MM.1S (cell line): ENCODE data around the gene RNF214.
"Not testable (repeated sequence)": the region's sequence is repeated elsewhere in the genome, so short reads cannot be mapped to it uniquely, and the experiment has no call there.

ENCODE experiments used
- DNase-seq: peaks from one replicate; pipeline ENCODE4 v3.0.0-alpha.2; 2015
- H2AFZ ChIP-seq: fragments of 300-600 bp; sonication (generic); 2 replicates; pipeline ENCODE4 v1.6.0; 2016; ENCODE audit warnings: antibody characterized with exemption, low read length
- H3F3A ChIP-seq: fragments of 300-600 bp; sonication (generic); 2 replicates; pipeline ENCODE4 v1.6.1; 2016; ENCODE audit warnings: mild to moderate bottlenecking, antibody characterized with exemption, low read length, moderate library complexity, mixed read lengths; ENCODE audit not compliant: insufficient read depth
- H3K27ac ChIP-seq: fragments of 300-600 bp; sonication (generic); 2 replicates; pipeline ENCODE4 v1.5.1; 2016; ENCODE audit warnings: mild to moderate bottlenecking, low read length
- H3K27me3 ChIP-seq: fragments of 300-600 bp; sonication (generic); replicated peaks from 2 replicates; pipeline ENCODE4 v1.6.0; 2016; ENCODE audit warnings: low read length; ENCODE audit not compliant: insufficient read depth
- H3K36me3 ChIP-seq: fragments of 300-600 bp; sonication (generic); replicated peaks from 2 replicates; pipeline ENCODE4 v1.6.1; 2016; ENCODE audit warnings: mild to moderate bottlenecking, low read length, mixed read lengths; ENCODE audit not compliant: insufficient read depth
- H3K4me1 ChIP-seq: fragments of 300-600 bp; sonication (generic); 2 replicates; pipeline ENCODE4 v1.6.1; 2016; ENCODE audit warnings: low read length, mixed read lengths
- H3K4me2 ChIP-seq: fragments of 300-600 bp; sonication (generic); 2 replicates; pipeline ENCODE4 v1.6.0; 2016; ENCODE audit warnings: low read depth, low read length
- H3K4me3 ChIP-seq: fragments of 300-600 bp; sonication (generic); 2 replicates; pipeline ENCODE4 v1.5.1; 2016; ENCODE audit warnings: low read length, mixed read lengths
- H3K79me2 ChIP-seq: fragments of 300-600 bp; sonication (generic); 2 replicates; pipeline ENCODE4 v1.6.1; 2016; ENCODE audit warnings: mixed run types, low read length, mixed read lengths
- H3K9ac ChIP-seq: fragments of 300-600 bp; sonication (generic); 2 replicates; pipeline ENCODE4 v1.6.1; 2016; ENCODE audit warnings: low read length, mixed read lengths
- H3K9me2 ChIP-seq: fragments of 300-600 bp; sonication (generic); replicated peaks from 2 replicates; pipeline ENCODE4 v1.6.1; 2016; ENCODE audit warnings: mild to moderate bottlenecking, low read length, mixed read lengths; ENCODE audit not compliant: insufficient read depth
- H3K9me3 ChIP-seq: fragments of 300-600 bp; sonication (generic); replicated peaks from 2 replicates; pipeline ENCODE4 v1.6.1; 2016; ENCODE audit warnings: mild to moderate bottlenecking, low read length, mixed read lengths; ENCODE audit not compliant: insufficient read depth
- H4K20me1 ChIP-seq: fragments of 300-600 bp; sonication (generic); 2 replicates; pipeline ENCODE4 v1.6.1; 2016; ENCODE audit warnings: mild to moderate bottlenecking, low read length, moderate library complexity, mixed read lengths; ENCODE audit not compliant: insufficient read depth
- EZH2 ChIP-seq: fragments of 300-600 bp; sonication (generic); optimal IDR thresholded peaks from 2 replicates; pipeline ENCODE3; 2017; ENCODE audit warnings: low read depth, mild to moderate bottlenecking, antibody characterized with exemption, low read length, mixed read lengths
- EZH2phosphoT487 ChIP-seq: fragments of 300-600 bp; sonication (generic); IDR thresholded peaks from 2 replicates; pipeline ENCODE4 v1.6.1; 2018; ENCODE audit warnings: antibody characterized with exemption, low read length
- TF ChIP-seq, protein P1 (sequence below): fragments of 300-600 bp; sonication (generic); IDR thresholded peaks from 2 replicates; pipeline ENCODE4 v1.5.1; 2016; ENCODE audit warnings: antibody characterized with exemption, low read length, mixed read lengths

RNF214 gene

DNA sequence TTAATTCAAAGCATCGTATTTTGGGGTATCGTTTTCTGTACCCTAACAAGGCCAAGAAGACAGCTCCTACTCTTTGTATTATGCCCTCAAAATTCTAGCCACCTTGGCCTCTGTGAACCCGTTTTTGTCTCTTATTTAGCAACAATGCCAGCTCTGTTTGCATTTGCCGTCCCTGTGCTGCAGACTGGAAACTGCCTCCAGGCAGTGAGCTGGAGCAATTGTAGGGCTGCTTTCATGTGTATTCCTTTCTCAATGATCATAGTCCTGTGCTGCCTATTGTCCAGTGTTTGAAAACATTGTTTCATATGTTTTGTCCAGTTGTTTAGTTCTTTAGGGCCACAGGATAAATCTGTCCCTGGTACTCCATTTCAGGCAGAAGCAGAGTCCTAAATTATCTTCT is 38.7 kb downstream of the RNF214 start:
- Histone ChIP-seq H3K27ac (no peak overlapping the region), H3K9me2 (no peaks in the 10 kb centered on the region), H2AFZ (no peak overlapping the region), H3F3A (no peaks in the 10 kb centered on the region), H3K36me3 (no peaks in the 10 kb centered on the region), H3K9ac (no peak overlapping the region), H3K4me2 (no peak overlapping the region), H4K20me1 (no peaks in the 10 kb centered on the region), H3K4me3 (no peak overlapping the region), H3K79me2 (no peaks in the 10 kb centered on the region), H3K27me3 (no peaks in the 10 kb centered on the region), H3K4me1 (no peaks in the 10 kb centered on the region), H3K9me3 (no peaks in the 10 kb centered on the region)
- TF ChIP-seq, protein P1, sequence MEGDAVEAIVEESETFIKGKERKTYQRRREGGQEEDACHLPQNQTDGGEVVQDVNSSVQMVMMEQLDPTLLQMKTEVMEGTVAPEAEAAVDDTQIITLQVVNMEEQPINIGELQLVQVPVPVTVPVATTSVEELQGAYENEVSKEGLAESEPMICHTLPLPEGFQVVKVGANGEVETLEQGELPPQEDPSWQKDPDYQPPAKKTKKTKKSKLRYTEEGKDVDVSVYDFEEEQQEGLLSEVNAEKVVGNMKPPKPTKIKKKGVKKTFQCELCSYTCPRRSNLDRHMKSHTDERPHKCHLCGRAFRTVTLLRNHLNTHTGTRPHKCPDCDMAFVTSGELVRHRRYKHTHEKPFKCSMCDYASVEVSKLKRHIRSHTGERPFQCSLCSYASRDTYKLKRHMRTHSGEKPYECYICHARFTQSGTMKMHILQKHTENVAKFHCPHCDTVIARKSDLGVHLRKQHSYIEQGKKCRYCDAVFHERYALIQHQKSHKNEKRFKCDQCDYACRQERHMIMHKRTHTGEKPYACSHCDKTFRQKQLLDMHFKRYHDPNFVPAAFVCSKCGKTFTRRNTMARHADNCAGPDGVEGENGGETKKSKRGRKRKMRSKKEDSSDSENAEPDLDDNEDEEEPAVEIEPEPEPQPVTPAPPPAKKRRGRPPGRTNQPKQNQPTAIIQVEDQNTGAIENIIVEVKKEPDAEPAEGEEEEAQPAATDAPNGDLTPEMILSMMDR, result no peak
- no peak for TF ChIP-seq EZH2
- TF ChIP-seq EZH2phosphoT487, result no peak
- no peak for DNase-seq

DNA sequence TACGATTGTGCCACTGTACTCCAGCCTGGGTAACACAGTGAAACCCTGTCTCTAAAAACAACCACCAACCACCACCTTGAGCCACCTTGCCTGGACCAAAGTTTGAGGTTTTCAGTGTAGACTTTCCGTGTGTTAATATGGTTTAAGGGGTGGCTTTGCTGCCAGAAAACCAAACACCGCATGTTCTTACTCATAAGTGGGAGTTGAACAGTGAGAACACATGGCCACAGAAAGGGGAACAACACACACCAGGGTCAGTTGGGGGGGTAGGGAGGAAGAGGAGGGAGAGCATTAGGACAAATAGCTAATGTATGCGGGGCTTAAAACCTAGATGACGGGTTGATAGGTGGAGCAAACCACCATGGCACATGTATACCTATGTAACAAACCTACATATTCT is 39.7 kb downstream of the RNF214 start:
- not testable (repeated sequence) for H3K9me2 ChIP-seq, H3K4me2 ChIP-seq, H3K9me3 ChIP-seq, H3K4me3 ChIP-seq, H2AFZ ChIP-seq, H3F3A ChIP-seq, DNase-seq, H3K79me2 ChIP-seq, H3K36me3 ChIP-seq, H3K27ac ChIP-seq, H3K9ac ChIP-seq, H3K27me3 ChIP-seq, H3K4me1 ChIP-seq, H4K20me1 ChIP-seq

DNA sequence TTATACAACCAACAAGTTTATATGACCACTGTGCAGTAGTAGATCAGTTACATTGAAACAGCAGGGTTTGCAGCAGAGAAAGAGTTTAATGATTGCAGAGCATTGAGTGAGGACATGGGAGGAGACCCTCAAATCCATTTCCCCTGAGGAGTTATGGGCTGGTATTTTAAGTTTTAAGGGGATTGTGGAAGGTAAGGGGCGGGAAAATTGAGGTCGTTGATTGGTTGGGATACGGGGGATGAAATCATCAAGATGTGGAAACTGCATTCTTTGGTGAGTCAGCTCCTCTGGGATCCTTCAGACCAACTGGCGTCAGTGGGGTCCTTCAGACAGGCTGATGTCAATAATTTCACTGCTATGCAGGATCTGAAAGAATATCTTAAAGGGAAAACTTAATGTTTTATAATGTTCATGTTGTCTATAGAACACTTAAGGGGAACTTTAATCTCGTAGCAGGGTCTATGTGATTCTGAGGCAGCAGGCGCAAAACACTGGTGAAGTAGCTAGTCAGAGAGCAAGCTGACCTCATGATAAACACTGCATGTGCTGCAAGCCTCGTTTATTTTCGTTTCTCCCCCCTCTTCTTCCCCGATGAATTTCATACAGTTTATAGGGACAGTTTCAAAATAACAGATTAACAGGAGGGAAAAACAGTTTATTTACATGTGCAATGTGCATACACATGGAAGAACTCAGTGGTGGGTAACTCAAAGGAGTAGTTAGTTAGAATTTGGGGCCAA is 41.2 kb downstream of the RNF214 start:
- Histone ChIP-seq H3K9me3 (no peaks in the 10 kb centered on the region), H3K27ac (no peak overlapping the region), H2AFZ (no peak overlapping the region), H3K4me2 (no peak overlapping the region), H3K27me3 (no peaks in the 10 kb centered on the region), H3K79me2 (no peaks in the 10 kb centered on the region), H3K36me3 (no peaks in the 10 kb centered on the region), H3F3A (no peaks in the 10 kb centered on the region), H4K20me1 (no peaks in the 10 kb centered on the region), H3K4me1 (no peaks in the 10 kb centered on the region), H3K9ac (no peak overlapping the region), H3K9me2 (no peaks in the 10 kb centered on the region), H3K4me3 (no peak overlapping the region)
- no peak for TF ChIP-seq EZH2
- TF ChIP-seq, protein P1, result no peak
- no peak for TF ChIP-seq EZH2phosphoT487
- no peak for DNase-seq

DNA sequence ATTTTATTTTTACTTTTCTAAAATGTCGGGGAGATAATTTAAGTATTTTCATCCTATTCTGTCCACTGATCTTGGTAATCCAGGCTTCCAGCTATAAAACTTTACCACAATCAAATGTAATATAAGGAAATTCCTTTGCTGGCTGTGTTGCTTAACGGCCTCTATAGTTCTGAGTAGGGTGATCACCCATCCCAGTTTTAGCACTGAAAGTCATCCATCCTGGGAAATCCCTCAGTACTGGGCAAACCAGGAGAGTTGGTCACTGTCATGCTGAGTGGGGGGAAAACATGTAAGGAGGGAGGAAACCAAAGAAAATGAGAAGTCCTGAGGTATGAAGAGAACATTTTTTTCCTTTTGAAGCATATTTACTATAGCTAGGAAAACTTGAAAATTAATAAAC is 45.9 kb downstream of the RNF214 start:
- DNase-seq, result no peak
- 0 out of 2 replicates have a peak, but pooled peaks cover 3% of the 10 kb centered on the region for H3K4me1 ChIP-seq

More for the DNA sequence above, 45.9 kb downstream of the RNF214 start:
- TF ChIP-seq, protein P1, result no peak
- no peak for TF ChIP-seq EZH2
- no peak for TF ChIP-seq EZH2phosphoT487
- Histone ChIP-seq H3F3A (no peaks in the 10 kb centered on the region), H2AFZ (no peak overlapping the region), H3K4me3 (no peak overlapping the region), H3K79me2 (no peaks in the 10 kb centered on the region), H3K27ac (no peak overlapping the region), H3K27me3 (no peaks in the 10 kb centered on the region), H3K9ac (no peak overlapping the region), H4K20me1 (no peaks in the 10 kb centered on the region), H3K36me3 (no peaks in the 10 kb centered on the region), H3K9me2 (no peaks in the 10 kb centered on the region), H3K4me2 (no peak overlapping the region), H3K9me3 (no peaks in the 10 kb centered on the region)
